Spleen (tissue), 7 donors: ENCODE results near the gene CSE1L.
"Not testable (repeated sequence)": the region's sequence is repeated elsewhere in the genome, so short reads cannot be mapped to it uniquely, and the experiment has no call there.

Experiments used
- POLR2A ChIP-seq, 3 donors: fragments of 450-650 bp; IDR thresholded peaks; one replicate each; pipeline ENCODE4 v1.5.1; 2017; ENCODE audit warnings: antibody characterized with exemption in 3 of 3, mild to moderate bottlenecking in 1 of 3
- TF ChIP-seq, protein P1 (sequence below), 11 experiments: fragments of 200-600 bp in 7 of 11; fragments of 450-650 bp in 4 of 11; sonication (generic) in 4 of 11; IDR thresholded peaks in 8 of 11; conservative IDR thresholded peaks in 3 of 11; 1 replicate in 7 of 11; 2 replicates in 4 of 11; pipeline versions ENCODE4 v1.4.0 to v1.8.0; 2016 to 2021; ENCODE audit warnings: antibody characterized with exemption in 11 of 11, inconsistent platforms in 4 of 11, mild to moderate bottlenecking in 1 of 11
- donor health status: DM: no; HTN: no; CAD: no; lungs with moderate emphysema.
- donor health status: DM: no; HTN: no; CAD: no.
- donor health status: DM: no; HTN: no; CAD: no.

GRCh38 chr20:49082295-49082694 lies 36.2 kb downstream of the CSE1L start:
- TF ChIP-seq, protein P1, sequence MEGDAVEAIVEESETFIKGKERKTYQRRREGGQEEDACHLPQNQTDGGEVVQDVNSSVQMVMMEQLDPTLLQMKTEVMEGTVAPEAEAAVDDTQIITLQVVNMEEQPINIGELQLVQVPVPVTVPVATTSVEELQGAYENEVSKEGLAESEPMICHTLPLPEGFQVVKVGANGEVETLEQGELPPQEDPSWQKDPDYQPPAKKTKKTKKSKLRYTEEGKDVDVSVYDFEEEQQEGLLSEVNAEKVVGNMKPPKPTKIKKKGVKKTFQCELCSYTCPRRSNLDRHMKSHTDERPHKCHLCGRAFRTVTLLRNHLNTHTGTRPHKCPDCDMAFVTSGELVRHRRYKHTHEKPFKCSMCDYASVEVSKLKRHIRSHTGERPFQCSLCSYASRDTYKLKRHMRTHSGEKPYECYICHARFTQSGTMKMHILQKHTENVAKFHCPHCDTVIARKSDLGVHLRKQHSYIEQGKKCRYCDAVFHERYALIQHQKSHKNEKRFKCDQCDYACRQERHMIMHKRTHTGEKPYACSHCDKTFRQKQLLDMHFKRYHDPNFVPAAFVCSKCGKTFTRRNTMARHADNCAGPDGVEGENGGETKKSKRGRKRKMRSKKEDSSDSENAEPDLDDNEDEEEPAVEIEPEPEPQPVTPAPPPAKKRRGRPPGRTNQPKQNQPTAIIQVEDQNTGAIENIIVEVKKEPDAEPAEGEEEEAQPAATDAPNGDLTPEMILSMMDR (IDR thresholded peaks at IDR 0.05 in 8 of 11, conservative IDR thresholded peaks at IDR 0.05 in 3 of 11) = not testable (repeated sequence)
- TF ChIP-seq POLR2A (IDR thresholded peaks at IDR 0.05) = not testable (repeated sequence)
